HG02884 (cell line): ENCODE data around the gene SRSF3.

Experiments used
- ATAC-seq: cut with Tn5 transposase; IDR thresholded peaks from one replicate; pipeline ENCODE4 v1.9.1; 2021; ENCODE audit warnings: mild to moderate bottlenecking, moderate library complexity; ENCODE audit not compliant: unreplicated experiment

Gene SRSF3

DNA sequence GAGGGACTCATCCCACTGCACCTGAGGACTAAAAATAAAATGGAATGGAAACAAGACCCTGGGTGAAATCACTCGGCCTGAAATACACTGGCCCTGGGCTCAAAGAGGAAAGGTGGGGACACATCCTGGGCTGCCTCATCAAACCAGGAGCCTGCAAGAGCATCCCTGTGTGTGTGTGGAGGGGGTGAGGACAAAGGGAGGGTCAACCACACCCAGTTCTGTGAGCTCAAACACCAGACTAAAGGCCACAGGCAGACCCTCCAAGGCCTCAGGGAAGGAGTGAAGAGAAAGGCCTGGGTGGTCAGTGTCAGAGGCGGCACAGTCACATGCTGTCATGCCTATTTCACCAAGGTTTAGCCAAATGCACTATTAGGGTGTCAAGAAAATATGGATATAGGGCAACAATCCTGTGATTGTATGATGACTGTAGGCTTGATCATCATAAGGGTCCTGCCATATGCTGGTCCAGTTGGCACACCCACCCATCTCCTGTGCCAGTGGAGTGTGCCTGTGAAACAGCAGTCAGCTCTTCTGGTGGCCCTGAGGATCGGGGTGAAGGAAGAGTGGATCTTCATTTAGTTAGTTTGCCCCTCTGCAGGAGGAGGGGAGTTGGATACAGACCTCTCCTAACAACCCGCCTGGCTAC lies 28.9 kb downstream of the SRSF3 start:
- no peak for ATAC-seq

DNA sequence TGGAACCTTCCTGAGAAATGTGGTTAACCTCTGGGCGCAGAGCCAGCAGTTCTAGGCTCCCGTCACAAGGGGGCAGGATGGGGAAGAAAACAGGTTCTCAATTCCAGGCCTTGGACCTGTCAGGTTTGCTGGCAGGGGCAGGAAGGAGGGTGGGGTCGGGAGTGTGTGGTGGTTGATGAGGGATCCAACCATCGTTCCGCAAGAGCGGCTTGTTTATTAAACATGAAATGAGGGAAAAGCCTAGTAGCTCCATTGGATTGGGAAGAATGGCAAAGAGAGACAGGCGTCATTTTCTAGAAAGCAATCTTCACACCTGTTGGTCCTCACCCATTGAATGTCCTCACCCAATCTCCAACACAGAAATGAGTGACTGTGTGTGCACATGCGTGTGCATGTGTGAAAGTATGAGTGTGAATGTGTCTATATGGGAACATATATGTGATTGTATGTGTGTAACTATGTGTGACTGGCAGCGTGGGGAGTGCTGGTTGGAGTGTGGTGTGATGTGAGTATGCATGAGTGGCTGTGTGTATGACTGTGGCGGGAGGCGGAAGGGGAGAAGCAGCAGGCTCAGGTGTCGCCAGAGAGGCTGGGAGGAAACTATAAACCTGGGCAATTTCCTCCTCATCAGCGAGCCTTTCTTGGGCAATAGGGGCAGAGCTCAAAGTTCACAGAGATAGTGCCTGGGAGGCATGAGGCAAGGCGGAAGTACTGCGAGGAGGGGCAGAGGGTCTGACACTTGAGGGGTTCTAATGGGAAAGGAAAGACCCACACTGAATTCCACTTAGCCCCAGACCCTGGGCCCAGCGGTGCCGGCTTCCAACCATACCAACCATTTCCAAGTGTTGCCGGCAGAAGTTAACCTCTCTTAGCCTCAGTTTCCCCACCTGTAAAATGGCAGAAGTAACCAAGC lies 29.6 kb downstream of the SRSF3 start:
- ATAC-seq: no peak

GRCh38 chr6:36624461-36625157 lies 30.4 kb downstream of the SRSF3 start:
- no peak for ATAC-seq

DNA sequence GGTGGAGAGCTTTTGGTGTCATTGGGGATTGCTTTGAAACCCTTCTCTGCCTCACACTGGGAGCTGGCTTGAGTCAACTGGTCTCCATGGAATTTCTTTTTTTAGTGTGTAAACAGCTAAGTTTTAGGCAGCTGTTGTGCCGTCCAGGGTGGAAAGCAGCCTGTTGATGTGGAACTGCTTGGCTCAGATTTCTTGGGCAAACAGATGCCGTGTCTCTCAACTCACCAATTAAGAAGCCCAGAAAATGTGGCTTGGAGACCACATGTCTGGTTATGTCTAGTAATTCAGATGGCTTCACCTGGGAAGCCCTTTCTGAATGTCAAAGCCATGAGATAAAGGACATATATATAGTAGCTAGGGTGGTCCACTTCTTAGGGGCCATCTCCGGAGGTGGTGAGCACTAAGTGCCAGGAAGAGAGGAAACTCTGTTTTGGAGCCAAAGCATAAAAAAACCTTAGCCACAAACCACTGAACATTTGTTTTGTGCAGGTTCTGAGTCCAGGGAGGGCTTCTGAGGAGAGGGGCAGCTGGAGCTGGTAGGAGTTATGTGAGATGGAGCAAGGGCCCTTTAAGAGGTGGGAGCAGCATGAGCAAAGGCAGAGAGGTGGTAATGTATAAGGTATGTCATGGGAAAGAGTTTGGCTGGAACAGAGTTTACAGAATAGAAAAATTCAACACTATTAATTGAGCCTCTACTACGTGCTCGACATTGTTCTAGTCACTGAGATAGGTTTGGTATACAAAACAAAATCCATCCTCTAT lies 31.2 kb downstream of the SRSF3 start:
- no peak for ATAC-seq

GRCh38 chr6:36626636-36627035 lies 32.5 kb downstream of the SRSF3 start:
- no peak for ATAC-seq

DNA sequence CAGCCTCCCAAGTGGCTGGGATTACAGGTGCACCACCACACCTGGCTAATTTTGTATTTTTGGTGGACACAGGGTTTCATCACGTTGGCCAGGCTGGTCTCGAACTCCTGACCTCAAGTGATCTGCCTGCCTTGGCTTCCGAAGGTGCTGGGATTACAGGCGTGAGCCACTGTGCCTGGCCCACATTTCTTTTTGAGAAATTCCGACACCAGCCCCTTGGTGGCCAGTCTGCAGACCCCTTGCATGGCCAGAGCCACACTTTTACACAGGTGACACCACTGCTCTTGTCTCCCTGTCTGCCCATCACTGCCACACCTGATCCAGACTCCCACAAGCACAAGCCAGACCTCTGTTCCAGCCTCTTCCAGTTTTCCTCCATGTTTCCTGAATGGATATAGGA lies 33.0 kb downstream of the SRSF3 start:
- no peak for ATAC-seq

GRCh38 chr6:36627801-36628246 lies 33.7 kb downstream of the SRSF3 start:
- ATAC-seq: no peak

GRCh38 chr6:36629784-36630183 lies 35.6 kb downstream of the SRSF3 start:
- no peak for ATAC-seq

DNA sequence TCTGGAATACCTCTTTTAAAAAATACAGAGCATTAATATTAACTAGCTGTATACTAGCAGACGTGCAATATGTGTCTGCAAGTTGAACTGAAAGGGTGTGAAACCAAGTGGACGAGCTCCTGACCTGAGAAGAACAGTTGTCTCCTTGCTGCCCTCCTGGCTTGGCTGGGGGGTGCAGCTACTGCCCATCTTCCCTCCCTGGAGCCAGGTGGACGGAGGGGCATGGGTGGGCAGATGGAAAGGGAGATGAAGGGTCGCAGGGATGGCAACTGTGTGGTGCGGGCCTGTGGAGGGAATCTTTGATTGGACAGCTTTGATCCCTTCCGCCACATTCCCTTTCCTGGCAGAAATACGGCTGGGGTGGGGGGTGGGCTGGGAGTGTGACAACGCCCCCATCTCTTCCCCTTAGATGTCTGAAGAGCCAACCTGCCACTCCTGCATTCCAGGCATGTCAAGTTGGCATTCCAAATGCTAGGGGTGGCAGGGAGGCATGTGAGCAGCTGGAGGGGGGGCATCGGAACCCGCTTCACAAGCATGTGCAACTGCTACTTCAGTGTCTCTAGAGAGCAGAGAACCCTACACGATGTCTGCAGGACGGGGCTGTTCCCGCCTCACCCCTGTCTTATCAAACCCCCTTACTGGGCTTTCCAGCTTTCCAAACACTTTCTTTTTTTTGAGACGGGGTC lies 37.3 kb downstream of the SRSF3 start:
- ATAC-seq: no peak

GRCh38 chr6:36633370-36633769 lies 39.2 kb downstream of the SRSF3 start:
- ATAC-seq: no peak

GRCh38 chr6:36633915-36634314 lies 39.8 kb downstream of the SRSF3 start:
- no peak for ATAC-seq

GRCh38 chr6:36634317-36635108 lies 40.4 kb downstream of the SRSF3 start:
- no peak for ATAC-seq

GRCh38 chr6:36636283-36636682 lies 42.1 kb downstream of the SRSF3 start:
- no peak for ATAC-seq

DNA sequence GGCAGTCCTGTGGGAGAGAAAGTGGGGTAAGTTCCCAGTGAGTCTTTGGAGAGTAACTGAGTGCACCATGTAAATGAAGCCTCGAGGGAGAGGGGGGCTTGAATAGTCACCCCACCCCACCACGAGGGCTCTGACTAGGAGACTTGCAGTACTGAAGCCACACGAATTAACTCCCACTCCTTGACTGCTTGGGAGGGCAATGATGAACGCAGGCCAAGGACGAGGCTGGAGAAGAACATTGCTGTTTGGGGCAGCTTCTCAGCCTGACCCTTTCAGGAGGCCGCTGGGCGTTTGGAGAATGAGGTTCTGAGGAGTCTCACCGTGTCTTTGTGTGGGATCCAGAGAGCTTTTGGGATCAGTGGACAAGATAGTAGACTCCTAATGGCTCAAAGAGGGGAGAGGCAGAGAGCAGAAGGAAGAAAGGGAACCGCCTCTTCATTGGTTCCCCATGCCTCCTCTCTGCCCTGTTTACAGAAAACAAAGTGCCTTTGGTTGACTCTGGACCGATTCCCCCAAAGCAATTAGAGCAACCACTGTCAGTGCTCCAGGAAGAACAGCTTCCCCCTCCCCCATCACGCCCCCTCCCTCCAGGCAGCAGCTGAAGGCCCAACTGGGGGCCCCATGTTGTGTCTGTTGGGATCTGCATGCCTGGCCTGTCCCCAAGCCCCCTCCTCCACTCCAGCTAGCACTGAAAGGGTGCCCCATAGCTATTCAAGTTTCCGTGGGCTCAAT lies 42.7 kb downstream of the SRSF3 start:
- ATAC-seq: no peak

- ATAC-seq: no peak
Measured at GRCh38 chr6:36638579-36638978, 44.4 kb downstream of the SRSF3 start.

- ATAC-seq: no peak
Measured at GRCh38 chr6:36639171-36639808, 45.1 kb downstream of the SRSF3 start.

- ATAC-seq: no peak
Measured at GRCh38 chr6:36641543-36641942, 47.4 kb downstream of the SRSF3 start.
